OCI-LY1 (cell line): ENCODE measurements around the gene ZZZ3.
"Not testable (repeated sequence)": the region's sequence is repeated elsewhere in the genome, so short reads cannot be mapped to it uniquely, and the experiment has no call there.

Experiments
- H2AFZ ChIP-seq: fragments of 200-600 bp; sonication (generic), shearing (Covaris generic); 2 replicates; pipeline ENCODE4 v1.6.0; 2014; ENCODE audit warnings: antibody characterized with exemption, mild to moderate bottlenecking, low read length
- H3F3A ChIP-seq: fragments of 200-600 bp; sonication (generic), shearing (Covaris generic); 2 replicates; pipeline ENCODE4 v1.6.0; 2014; ENCODE audit warnings: mild to moderate bottlenecking, antibody characterized with exemption, low read length, moderate library complexity; ENCODE audit not compliant: insufficient read depth
- H3K27ac ChIP-seq: fragments of 200-600 bp; sonication (generic); 2 replicates; pipeline ENCODE4 v1.5.1; 2014; ENCODE audit warnings: low read length, mixed run types, mild to moderate bottlenecking, low read depth; ENCODE audit not compliant: poor library complexity, severe bottlenecking
- H3K27me3 ChIP-seq: fragments of 200-600 bp; sonication (generic); 2 replicates; pipeline ENCODE4 v1.6.0; 2014; ENCODE audit warnings: antibody characterized with exemption, mild to moderate bottlenecking, low read length, moderate library complexity; ENCODE audit not compliant: insufficient read depth
- H3K36me3 ChIP-seq: fragments of 200-600 bp; sonication (generic); 2 replicates; pipeline ENCODE4 v1.6.1; 2014; ENCODE audit warnings: mild to moderate bottlenecking, antibody characterized with exemption, low read length, moderate library complexity, mixed read lengths; ENCODE audit not compliant: insufficient read depth
- H3K4me1 ChIP-seq: fragments of 200-600 bp; sonication (generic); 2 replicates; pipeline ENCODE4 v1.5.1; 2014; ENCODE audit warnings: mild to moderate bottlenecking, low read length, moderate library complexity; ENCODE audit not compliant: insufficient read depth, severe bottlenecking
- H3K4me2 ChIP-seq: fragments of 200-600 bp; sonication (generic), shearing (Covaris generic); 2 replicates; pipeline ENCODE4 v1.6.1; 2014; ENCODE audit warnings: low read length
- H3K4me3 ChIP-seq: fragments of 200-600 bp; sonication (generic); 2 replicates; pipeline ENCODE4 v1.5.1; 2014; ENCODE audit warnings: low read length, low read depth, mild to moderate bottlenecking, mixed read lengths; ENCODE audit not compliant: poor library complexity, severe bottlenecking
- H3K79me2 ChIP-seq: fragments of 200-600 bp; shearing (Covaris generic); 2 replicates; pipeline ENCODE4 v1.6.1; 2016; ENCODE audit warnings: mixed run types, low read length, mixed read lengths; ENCODE audit not compliant: insufficient read depth
- H3K9ac ChIP-seq: fragments of 200-600 bp; sonication (generic), shearing (Covaris generic); 2 replicates; pipeline ENCODE4 v1.6.1; 2014; ENCODE audit warnings: mild to moderate bottlenecking, low read length, mixed read lengths
- H3K9me2 ChIP-seq: fragments of 200-600 bp; sonication (generic), shearing (Covaris generic); 2 replicates; pipeline ENCODE4 v1.6.1; 2014; ENCODE audit warnings: low read depth, mild to moderate bottlenecking, low read length, mixed read lengths
- H3K9me3 ChIP-seq: fragments of 200-600 bp; shearing (Covaris generic); 2 replicates; pipeline ENCODE4 v1.6.1; 2014; ENCODE audit warnings: low read length, mixed read lengths
- H4K20me1 ChIP-seq: fragments of 200-600 bp; sonication (generic), shearing (Covaris generic); 2 replicates; pipeline ENCODE4 v1.6.0; 2016; ENCODE audit warnings: mild to moderate bottlenecking, low read length; ENCODE audit not compliant: insufficient read depth
- EZH2 ChIP-seq: fragments of 200-600 bp; sonication (generic), shearing (Covaris generic); IDR thresholded peaks from 2 replicates; pipeline ENCODE4 v1.8.0; 2017; ENCODE audit warnings: borderline replicate concordance, mixed run types, mild to moderate bottlenecking, antibody characterized with exemption, low read length, moderate library complexity, mixed read lengths
- TF ChIP-seq, protein P1 (sequence below): fragments of 200-600 bp; sonication (generic), shearing (Covaris generic); IDR thresholded peaks from 2 replicates; pipeline ENCODE4 v1.5.1; 2017; ENCODE audit warnings: mild to moderate bottlenecking, antibody characterized with exemption, low read length, moderate library complexity, mixed read lengths

ZZZ3 gene

DNA sequence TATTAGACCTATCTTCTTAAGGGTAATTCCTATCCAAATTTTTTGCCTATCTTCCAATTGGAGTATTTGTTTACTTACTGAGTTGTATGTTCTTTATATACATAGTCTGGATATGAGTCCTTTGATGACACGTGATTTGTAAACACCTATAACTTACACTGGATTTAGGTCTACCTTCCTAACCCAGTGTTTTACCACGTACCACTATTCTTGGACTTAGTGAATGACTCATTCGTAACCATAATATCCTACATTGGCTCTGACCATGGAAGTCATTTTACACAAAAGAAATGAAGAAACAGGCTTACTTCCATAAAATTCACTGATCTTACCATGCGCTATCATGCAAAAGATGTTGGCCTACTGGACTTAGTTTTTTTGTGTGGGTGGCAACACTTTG is 23.9 kb upstream of the ZZZ3 start:
- Histone ChIP-seq H3K27ac (no peak overlapping the region), H3K9me2 (no peaks in the 10 kb centered on the region), H3K4me1 (no peaks in the 10 kb centered on the region), H4K20me1 (no peaks in the 10 kb centered on the region), H3F3A (no peaks in the 10 kb centered on the region), H2AFZ (no peak overlapping the region), H3K79me2 (no peaks in the 10 kb centered on the region), H3K9ac (no peak overlapping the region), H3K36me3 (peaks cover 40% of the 10 kb centered on the region), H3K4me3 (no peak overlapping the region), H3K4me2 (no peak overlapping the region), H3K9me3 (no peaks in the 10 kb centered on the region), H3K27me3 (no peaks in the 10 kb centered on the region)
- TF ChIP-seq, protein P1, sequence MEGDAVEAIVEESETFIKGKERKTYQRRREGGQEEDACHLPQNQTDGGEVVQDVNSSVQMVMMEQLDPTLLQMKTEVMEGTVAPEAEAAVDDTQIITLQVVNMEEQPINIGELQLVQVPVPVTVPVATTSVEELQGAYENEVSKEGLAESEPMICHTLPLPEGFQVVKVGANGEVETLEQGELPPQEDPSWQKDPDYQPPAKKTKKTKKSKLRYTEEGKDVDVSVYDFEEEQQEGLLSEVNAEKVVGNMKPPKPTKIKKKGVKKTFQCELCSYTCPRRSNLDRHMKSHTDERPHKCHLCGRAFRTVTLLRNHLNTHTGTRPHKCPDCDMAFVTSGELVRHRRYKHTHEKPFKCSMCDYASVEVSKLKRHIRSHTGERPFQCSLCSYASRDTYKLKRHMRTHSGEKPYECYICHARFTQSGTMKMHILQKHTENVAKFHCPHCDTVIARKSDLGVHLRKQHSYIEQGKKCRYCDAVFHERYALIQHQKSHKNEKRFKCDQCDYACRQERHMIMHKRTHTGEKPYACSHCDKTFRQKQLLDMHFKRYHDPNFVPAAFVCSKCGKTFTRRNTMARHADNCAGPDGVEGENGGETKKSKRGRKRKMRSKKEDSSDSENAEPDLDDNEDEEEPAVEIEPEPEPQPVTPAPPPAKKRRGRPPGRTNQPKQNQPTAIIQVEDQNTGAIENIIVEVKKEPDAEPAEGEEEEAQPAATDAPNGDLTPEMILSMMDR: no peak
- no peak for TF ChIP-seq EZH2

DNA sequence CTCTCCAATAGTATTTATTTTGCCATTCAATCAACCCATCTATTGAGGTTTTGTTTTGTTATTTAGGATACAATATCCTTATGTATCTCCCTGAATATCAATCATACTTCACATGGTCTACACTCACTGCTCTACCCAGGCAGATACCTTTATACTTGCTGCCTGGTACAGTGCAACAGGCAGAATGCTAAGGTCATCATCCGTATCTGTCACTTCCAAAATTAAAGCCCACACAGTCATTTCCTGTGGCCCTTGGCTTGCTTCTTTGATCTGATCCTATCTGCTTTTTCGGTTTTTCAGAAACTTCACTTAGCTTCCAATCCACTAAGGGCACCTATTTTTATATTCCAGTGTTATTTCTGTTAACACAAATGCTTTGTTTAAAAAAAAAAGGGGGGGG is 22.3 kb upstream of the ZZZ3 start:
- H3K27ac ChIP-seq: no peak overlapping the region
- TF ChIP-seq EZH2: no peak
- TF ChIP-seq, protein P1: no peak
- H3K36me3 ChIP-seq: peaks cover 27% of the 10 kb centered on the region
- no peaks in the 10 kb centered on the region for H3K4me1 ChIP-seq
- no peaks in the 10 kb centered on the region for H3K9me3 ChIP-seq
- no peaks in the 10 kb centered on the region for H3K79me2 ChIP-seq
- no peak overlapping the region for H3K4me3 ChIP-seq
- no peak overlapping the region for H3K9ac ChIP-seq
- no peaks in the 10 kb centered on the region for H3K9me2 ChIP-seq
- H4K20me1 ChIP-seq: no peaks in the 10 kb centered on the region
- no peaks in the 10 kb centered on the region for H3F3A ChIP-seq
- H2AFZ ChIP-seq: no peak overlapping the region
- no peak overlapping the region for H3K4me2 ChIP-seq
- no peaks in the 10 kb centered on the region for H3K27me3 ChIP-seq

DNA sequence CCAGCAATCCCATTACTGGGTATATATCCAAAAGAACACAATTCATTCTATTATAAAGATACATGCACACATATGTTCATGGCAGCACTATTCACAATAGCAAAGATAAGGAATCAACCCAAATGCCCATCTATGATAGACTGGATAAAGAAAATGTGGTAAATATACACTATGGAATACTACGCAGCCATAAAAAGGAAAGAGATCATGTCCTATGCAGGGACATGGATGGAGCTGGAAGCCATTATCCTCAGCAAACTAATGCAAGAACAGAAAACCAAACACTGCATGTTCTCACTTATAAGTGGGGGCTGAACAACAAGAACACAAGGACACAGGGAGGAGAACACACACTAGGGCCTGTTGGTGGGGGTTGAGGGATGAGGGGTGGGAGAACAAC is 17.2 kb upstream of the ZZZ3 start:
- H3K4me3 ChIP-seq, H3K9me3 ChIP-seq, H3K27me3 ChIP-seq, H3K9me2 ChIP-seq, H2AFZ ChIP-seq, H3K79me2 ChIP-seq, H3K27ac ChIP-seq, H4K20me1 ChIP-seq, H3K4me1 ChIP-seq, H3K36me3 ChIP-seq, H3K4me2 ChIP-seq, H3K9ac ChIP-seq, H3F3A ChIP-seq: not testable (repeated sequence)

DNA sequence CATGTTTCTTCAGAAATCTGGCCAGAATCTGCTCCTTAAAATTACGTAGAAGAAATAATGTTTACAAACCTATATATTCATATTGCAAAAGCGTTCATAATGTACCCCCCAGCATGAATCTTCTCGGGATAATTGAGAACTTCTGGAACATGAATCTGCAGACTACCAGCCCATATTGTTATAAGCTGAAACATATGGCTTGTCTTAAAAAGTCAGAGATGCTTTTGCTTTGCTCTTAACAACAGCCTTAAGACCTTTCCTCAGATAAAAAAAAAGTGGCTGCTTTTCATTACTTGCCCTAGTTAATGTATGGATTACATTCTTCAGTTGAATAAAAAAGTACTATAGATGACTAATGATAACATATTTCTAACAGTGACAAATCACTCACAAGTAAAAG is 15.0 kb upstream of the ZZZ3 start:
- H3K9me2 ChIP-seq: no peaks in the 10 kb centered on the region

More for the DNA sequence above, 15.0 kb upstream of the ZZZ3 start:
- Histone ChIP-seq H3K27ac (no peak overlapping the region), H3K36me3 (peaks cover 5% of the 10 kb centered on the region), H3K9ac (no peak overlapping the region), H3F3A (no peaks in the 10 kb centered on the region), H3K4me3 (no peak overlapping the region), H3K4me2 (no peak overlapping the region), H3K4me1 (no peaks in the 10 kb centered on the region), H4K20me1 (no peaks in the 10 kb centered on the region), H3K79me2 (no peaks in the 10 kb centered on the region), H3K27me3 (no peaks in the 10 kb centered on the region), H2AFZ (no peak overlapping the region), H3K9me3 (no peaks in the 10 kb centered on the region)
- TF ChIP-seq, protein P1: no peak
- no peak for TF ChIP-seq EZH2
